Activated CD4-positive, alpha-beta T cell treated with anti-CD3 and anti-CD28 coated beads, Interleukin-2, Interleukin-4, amounts not matched to agents 100 ng/mL and 50 ng/mL, durations not matched to agents 16 hours and 8 hours (primary cell): ENCODE data around the gene PLEKHG3.
"Not testable (repeated sequence)": the region's sequence is repeated elsewhere in the genome, so short reads cannot be mapped to it uniquely, and the experiment has no call there.

ENCODE experiments used
- DNase-seq: peaks from one replicate; pipeline ENCODE4 v3.0.0-alpha.2; 2020; ENCODE audit warnings: low spot score

PLEKHG3 gene

DNA sequence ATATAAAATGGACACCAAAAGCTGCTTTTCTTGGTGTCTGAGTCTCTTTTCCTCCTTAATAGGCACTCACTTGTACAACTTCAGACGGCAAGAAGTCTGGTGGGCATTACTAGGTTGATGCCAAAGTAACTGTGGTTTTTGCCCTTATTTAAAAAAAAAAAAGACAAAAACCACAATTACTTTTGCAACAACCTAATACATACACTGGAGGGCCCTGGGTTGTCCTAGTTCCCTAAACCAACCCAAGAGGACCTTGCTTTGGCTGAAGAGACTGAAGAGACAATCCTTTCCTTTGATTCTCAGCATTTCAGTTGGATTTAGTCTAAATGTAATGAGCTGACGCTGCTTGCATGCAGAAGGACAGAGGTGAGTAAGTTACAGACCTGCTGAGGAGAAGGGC lies 16.2 kb upstream of the PLEKHG3 start:
- DNase-seq = no peak

DNA sequence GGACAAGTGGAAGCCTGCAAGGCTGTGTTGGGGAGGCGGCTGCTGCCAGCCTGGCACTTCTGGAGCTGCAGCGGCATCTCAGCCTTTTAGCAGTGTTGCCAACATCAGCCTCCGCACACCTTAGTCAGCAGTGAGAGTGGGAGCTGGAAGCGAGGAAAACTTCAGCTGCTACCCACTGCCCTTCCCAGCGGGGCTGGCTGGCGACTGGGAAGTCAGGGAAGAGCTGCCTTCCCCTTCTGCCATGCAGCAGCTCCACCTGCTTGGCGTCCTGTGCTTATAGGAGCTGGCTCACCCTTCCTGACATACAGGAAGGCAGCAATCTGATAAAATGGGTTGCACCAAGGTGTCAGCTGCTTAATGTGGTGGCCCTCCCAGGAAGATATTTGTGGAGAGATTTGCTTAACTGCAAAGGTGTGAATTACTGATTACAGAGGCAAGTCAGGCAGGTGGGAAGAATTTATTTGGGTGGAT lies 15.4 kb upstream of the PLEKHG3 start:
- no peak for DNase-seq

DNA sequence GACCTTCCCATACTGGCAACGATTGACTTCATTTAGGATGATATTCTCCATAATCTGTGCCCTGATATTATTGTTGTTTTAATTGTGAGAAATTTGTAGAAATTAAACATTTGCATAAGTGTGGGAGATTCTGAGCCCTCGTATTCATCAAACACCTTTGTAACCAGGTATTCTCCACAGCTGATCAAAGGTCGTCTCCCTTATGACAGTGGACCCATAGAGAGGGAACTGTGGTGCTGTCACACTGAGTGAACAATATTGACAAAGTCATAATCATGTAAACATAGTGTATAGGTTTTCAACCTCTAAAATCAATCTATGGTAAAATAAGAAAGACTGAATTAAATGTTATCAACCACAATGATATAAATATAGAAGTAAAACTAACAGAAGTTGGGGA lies 14.9 kb upstream of the PLEKHG3 start:
- no peak for DNase-seq

DNA sequence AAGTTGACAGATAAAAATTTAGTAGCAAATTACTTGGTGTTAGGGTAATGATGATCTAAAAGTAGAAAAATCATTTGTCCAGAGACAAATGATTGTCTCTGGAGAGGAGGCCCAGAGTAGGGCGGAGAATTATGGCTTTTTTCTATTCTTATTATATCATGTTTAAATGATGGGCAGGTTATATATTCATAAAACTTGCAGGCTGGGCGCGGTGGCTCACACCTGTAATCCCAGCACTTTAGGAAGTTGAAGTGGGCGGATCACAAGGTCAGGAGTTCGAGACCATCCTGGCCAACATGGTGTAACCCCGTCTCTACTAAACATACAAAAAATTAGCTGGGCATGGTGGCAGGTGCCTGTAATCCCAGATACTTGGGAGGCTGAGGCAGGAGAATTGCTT lies 13.6 kb upstream of the PLEKHG3 start:
- DNase-seq = not testable (repeated sequence)

DNA sequence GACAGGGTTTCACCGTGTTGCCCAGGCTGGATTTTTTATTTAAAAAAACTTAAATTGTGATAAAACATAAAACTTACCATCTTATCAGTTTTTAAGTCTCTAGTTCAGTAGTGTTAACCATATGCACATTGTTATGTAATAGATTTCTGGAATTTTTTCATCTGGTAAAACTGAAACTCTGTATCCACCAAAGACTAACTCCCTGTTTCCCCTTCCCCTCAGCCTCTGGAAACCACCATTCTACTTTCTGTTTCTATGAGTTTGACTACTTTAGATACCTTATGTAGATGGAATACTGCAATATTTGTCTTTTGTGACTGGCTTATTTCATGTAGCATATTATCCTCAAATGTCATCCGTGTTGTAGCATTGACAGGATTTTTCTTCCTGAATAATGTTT lies 12.8 kb upstream of the PLEKHG3 start:
- DNase-seq = no peak

DNA sequence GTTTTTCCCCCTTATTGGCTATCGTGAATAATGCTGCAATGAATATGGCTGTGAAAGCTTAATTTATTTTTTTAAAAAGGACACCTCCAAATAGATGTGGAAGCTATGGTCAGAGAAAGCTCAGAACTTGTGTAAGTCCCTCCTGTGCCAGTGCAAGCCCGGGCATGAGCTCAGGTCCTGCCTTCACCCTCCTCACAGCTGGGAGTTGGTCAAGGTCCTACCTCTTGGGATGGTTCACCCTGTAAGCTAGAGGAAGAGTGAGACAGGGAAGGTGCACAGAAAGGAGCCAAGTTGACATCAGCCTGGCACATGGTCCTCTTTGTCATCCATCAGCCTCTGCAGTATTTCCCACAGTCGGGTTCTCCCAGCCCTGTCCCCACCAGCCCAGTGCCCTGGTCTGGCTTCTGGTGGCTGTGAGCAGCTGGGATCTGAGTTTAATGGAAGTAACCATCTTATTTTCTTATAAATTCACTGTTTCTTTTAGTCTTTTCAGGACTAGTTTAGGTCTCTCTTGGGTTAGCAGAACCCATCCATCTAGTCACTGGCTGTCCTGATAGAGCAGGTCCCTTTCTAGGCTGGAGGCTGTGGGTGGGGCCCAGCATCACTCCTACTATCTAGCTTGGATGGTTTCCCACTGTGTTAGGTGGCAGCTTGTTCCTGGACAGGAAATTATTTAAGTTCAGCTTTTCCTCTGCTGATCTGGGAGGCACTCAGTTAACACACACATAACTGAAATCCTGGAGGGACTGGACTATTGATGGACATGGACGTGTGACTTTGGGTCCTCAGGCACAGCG lies 11.8 kb upstream of the PLEKHG3 start:
- DNase-seq = no peak

DNA sequence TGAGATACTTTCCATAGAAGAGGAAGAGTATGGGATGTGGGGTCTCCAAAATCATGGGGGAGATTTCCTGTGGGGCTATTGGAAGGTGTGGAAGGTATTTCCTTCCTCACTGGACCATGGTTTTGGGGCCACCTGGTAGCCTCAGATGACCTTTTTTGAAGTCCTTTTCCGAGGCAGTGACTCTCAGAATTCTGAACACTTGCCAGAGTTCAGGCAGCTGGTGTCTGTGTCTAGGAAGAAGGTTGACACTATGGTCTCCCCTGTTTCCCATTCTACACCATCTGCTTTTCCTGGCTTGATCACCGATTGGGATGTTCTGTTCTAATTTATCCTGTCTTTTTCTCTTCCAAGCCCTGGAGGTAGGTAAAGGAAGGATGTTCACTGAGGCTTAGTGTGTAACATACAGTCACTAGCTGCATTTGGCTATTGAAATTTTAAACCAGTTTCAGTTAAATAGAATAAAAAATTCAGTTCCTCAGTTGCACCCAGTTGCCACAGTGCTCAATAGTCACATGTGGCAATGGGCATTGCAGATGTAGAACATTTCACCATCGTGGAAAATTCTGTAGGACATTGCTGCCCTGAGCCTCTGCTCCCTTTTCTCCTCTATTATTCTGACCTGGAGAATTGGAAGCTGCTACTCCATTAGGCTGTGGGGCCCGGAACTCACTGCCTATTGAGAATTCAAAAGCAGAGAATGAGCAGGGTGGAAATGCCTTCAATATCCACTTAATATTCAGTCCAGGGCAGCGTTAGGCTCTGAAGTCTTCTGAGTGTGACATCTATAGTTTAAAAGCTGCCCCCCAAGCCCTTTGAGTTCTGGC lies 11.0 kb upstream of the PLEKHG3 start:
- DNase-seq = no peak

DNA sequence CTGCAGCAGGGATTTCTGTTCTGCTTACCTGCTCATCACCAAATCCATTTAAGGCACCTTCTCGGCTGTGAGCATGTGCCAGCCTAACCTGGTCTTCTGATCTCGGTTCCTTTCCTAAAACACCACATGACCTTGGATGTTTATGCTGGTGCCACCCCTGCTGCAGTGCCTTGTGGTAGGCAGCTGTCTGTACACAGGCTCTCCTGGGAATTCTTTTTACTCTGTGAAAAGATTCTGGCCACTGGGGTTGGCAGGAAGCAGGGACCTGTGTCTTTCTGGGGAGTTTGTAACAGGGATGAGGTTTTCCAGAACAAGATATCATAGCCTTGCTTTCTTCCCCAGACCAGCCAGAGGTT lies 10.4 kb upstream of the PLEKHG3 start:
- DNase-seq = no peak

DNA sequence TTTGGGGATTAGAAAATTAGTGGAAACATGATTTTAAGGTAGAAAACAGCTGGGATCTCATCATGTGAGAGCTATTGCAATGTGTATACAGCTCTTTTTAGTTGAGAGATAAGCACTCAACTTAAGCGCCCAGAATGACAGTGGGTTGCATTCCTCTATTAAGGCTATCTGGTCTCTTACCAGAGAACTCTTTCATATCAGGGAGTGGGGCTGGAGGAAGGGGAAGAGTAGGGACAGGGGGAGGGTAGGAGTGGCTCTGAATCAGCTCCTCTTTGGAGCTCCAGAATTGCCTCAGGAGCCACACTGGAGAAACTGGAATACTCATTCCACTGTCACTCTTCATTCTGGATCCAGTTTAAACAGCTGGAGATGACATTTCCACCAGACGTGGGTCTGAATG lies 9.2 kb upstream of the PLEKHG3 start:
- DNase-seq = no peak

DNA sequence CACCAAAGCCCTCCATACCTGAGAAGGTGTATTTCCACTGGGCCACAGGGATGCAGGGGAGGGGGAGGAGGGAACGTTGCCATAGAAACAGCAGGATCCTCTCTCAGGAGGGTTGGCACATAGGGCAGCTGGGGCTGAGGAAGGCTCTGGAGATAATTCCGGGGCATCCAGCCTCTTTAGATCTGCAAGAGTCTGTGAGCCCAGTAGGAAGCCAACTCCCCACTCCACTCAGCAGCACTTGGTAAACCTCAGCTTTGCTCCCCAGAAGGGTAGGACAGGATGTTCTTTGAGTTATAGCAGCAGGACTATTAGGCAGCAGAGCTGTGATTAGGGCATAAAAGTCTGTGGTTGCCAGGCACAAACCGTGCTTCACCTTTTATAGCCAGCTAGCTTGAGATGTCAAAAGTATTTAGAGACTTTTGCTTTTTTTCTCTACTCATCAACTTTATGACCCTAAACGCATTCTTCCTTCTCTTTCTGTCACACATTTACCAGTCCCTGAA lies 7.8 kb upstream of the PLEKHG3 start:
- no peak for DNase-seq

DNA sequence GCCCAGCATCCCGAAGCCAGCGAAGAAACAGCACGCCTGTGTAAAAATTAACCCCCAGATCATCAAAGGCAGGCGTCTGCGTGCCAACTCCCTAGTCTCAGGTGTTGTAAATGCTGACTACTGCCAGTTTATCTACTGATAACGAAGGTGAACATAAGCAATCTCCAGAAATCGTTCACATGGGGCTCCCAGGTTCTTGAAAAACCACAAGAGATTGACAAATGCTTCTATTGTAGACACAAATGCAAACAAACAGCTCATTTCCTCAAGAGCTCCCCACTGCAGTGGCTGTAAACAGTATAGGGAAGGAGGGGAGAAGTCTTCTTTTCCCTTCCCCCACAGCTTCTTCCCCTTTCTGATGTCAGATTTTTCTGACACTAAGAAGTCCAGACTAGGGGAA lies 5.3 kb upstream of the PLEKHG3 start:
- DNase-seq = no peak

DNA sequence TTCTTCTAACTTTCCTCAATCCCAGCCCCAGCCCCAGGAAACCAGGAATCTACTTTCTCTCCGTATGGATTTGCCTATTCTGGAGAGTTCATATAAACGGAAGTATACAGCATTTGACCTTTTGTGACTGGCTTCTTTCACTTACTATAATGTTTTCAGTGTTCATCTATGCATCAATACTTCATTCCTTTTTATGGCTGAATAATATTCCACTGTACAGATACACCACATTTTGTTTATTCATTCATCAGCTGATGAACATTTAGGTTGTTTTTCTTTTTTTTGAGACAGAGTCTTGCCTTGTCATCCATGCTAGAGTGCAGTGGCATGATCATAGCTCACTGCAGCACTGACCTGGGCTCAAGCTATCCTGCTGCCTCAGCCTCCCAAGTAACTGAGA lies 3.9 kb upstream of the PLEKHG3 start:
- no peak for DNase-seq

DNA sequence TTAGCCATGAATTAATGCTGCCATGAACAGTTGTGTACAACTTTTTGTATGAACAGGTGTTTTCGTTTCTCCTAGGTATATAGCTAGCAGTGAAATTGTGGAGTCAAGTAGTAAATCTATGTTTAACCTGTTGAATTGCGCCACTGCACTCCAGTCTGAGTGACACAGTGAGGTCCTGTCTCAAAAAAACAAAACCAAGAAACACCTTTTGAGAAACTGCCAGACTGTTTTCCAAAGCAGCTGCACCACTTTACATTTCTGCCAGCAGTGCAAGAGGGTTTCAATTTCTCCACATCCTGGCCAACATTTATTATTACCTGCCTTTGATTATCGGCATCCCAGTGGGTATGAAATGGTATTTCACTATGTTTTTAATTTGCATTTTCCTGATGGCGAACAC lies 3.3 kb upstream of the PLEKHG3 start:
- no peak for DNase-seq

DNA sequence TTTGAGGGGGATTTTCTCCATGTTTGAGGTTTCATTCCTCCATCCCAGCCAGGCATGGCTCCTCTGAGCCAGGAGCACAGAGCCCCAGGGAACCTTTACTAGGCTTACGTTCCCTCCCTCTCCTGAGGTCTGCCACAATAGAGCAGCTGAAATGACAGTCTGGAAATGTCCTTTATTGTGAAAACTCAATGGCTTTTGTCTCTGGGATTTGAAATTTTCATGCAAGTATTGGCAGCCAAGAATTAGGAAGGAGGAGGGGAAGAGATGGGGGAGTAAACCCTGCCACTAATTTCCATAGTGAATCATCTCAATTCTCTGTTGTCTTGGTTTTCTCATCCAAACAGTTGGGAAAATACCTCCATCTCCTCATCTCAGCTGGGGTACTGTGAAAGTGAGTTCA lies 2.6 kb upstream of the PLEKHG3 start:
- DNase-seq = no peak

DNA sequence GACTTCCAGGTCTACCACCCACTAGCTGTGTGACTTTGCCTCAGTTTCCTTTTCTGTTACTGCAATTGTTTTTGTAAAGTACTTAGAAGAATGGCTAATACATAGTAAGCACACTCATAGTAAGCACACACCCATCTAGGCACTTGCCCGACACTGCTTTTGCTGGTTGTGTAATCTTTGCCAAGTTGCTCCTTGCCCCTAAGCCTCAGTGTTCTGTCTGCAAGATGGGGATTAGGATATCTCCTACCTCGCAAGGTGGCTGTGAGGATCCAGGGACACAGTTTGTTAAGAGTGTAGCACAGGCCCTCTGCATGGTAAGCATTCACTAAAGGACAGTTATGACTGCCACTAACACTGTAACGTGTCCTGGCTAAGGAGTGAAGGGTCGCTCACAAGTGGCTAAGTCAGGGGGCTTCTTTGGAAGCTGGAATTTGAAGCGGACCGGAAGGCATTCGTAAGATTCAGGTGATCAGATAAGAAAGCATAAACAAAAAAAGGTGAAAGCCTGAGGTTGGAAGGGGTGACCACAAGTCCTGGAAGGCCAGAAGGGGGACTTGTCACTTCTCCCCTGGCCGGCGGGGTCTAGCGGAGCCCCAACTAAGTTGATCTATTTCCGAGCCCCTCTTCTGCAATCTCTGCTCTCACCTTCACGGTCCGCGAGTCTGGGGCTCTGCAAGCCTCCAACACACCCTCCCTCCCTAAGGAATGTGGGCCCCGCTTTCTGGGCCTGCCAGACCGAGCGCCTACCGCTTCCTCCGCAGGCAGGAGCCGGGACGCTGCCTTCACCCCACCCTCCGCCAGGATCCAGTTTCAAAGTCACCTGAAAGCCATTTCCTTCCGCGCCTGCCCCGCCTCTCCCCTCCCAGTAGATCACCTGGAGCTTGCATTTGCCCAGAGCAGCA lies 1.5 kb upstream of the PLEKHG3 start:
- no peak for DNase-seq

DNA sequence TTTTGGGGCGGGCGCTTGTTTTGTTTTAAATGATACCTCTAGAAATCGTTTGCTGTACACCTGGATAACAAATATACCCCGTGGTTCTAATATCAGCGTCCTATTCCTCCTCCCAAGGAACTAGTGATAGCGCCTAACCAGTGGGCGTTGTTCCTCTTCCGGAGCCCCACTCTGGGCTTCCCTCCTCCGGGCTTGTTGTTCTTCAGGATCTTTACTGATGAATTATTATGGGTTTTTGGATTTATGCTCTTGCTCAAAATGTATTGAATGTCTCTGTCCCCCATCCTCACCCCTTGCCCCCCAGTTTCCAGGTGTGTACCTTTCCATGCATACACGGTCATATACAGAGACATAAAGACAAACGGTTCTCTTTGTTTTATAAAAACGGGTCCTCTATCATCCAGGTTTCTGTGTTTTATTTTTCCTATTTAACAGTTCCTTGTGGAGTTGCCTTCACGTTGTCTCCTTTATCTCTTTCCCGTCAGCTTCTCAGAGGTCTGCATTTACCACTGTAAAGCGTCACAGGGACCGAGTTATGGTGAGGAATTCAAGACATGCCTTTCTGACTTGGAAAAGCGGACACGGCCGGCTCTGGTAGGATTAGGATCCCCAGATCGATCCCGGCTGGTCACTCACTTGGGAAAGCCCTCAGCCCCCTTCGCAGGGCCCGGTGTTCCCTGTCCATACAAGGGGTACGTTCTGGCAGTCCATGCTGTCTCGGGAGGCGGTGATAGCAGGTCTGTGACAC lies 655 bp upstream of the PLEKHG3 start:
- DNase-seq = no peak

DNA sequence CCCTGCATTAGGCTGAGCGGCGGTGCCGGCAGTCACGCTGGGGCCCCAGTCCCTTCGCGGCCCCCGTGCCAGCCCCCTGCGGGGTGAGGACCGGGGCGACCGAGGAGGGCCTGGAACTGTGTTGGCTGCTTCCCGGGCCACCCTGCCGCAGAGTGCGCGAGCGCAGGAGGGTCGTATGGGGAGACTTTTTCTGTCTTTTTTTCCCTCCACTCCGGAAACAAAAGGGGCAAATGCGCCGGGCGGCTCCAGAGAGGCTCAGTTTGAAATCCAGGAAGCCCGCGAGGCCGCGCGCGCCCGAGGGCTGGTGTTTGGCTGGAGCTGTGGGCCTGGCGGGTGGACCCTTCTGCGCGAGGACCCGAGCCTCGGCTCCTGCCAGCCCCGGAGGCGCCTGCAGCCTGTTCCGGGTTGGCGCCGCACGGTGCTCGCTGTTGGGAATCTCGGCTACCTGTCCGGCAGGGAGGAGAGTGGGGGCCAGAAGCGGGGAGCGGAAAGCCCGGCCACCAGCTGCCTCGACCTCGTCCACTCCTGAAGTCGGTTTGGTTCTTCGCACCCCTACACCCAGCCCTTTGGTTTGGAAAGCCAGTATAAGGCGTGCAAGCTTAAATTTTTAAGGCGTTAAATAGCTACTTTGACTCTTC lies 638 bp downstream of the PLEKHG3 start:
- no peak for DNase-seq

DNA sequence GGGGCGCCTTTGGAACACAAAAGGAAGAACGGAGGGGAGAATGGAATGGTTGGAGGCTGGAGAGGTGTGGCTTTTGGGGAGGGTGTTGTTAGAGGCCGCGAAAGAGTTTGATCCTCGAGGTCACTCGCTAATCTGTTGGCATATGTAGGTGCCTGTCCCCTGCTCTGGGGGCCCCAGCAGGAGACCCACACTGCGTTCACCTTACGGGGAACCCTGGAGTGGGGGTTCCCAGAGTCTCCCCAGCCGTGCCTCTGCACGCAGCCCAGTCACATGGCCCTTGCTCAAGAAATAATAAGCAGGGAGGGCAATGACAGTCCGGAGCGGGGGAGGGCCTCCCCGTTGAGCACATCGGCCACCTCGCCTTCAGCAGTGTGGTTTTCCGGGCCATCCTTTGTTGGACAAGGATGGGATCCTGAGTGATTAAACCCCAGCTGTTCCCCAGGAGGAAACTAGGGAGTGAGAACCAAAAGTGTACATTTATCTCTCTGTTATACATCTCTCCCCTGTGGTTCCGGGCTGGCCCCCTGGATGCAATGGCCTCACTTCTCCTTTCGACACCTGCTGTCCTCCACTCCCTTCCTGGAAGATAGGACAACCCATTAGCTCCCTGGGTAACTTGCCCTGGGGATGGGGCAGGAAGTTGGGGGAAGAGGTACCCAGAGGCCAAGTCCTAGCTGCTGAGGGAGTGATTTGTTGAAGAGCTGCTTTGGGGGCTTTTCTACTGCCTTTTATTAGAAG lies 1.3 kb downstream of the PLEKHG3 start:
- DNase-seq = no peak

DNA sequence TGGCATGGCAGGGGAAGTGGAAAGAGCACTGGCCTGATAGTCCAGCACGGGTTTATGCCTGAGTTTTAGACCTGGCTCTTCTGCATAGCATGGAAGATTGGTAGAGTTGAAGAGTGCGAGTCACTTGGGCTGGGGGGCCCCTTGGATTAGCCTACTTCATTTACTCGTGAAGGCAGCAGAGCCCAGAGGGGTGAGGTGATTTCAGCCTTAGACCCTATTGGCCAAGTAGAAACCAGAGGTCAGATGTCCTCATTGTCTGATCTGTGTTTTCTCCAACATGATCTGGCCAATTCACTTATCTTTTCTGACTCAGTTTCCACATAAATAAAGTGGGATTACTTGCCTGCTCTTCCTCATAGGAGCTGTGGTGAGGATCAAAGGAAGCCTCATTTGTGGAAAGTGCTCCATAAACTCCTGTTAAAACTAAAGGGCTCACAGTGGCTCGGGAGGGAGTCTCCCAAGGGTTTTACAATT lies 1.9 kb downstream of the PLEKHG3 start:
- DNase-seq = no peak

DNA sequence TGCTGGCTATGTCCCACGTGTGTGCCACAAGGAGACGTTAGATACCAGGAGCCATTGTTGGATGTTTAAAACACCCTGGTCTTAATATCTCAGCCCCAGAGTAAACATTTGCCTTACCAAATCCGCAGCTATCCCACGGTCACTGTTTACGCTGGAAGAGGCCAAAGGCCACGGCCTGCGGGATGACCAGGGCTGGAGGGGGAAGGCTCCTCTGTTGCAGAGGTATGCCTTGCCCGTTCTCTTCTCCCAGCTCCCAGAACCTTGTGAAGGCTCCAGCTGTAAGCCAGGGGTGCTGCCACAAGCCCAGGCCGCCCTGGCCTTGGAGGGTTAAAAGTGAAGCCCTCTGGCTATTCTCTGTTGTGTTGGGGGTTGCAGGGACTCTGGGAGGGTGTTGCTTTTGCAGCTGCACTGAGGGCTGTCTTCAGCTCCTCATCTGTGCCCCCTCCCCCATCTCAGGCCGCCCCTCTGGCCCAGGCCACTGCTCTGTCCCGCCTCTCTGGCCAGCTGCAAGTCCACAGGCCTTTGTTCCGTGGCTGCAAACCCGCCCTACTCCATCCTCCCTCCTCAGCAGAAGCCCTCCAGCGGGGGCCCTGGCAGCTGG lies 2.5 kb downstream of the PLEKHG3 start:
- no peak for DNase-seq
